ENCODE data around the gene CLSTN3.

Gene CLSTN3

GRCh38 chr12:7129872-7130691 is at the start of gene CLSTN3:
CLSTN3 (plus strand) TSS chr12:7130371; CDS start chr12:7130649, 278 bp downstream.
- H3K4me3 ChIP-seq (replicated peaks in 1 of 2; ENCODE audit: low read depth in 2 of 2, low read length in 2 of 2): peak within 1 kb of the TSS; percentile 67 to 75
- no peak for TF ChIP-seq CTCF (IDR thresholded peaks at IDR 0.05; ENCODE audit: low read depth, low read length)
- DNase-seq (ENCODE audit: low read depth in 2 of 2): peak; percentile 66 to 91

- no peak overlapping the region for H3K4me3 ChIP-seq (replicated peaks in 1 of 2; ENCODE audit: low read depth in 2 of 2, low read length in 2 of 2)
- no peak for DNase-seq (ENCODE audit: low read depth in 2 of 2)
- TF ChIP-seq CTCF (IDR thresholded peaks at IDR 0.05; ENCODE audit: low read depth, low read length): no peak
Observed at GRCh38 chr12:7081037-7081436, 49.1 kb upstream of the CLSTN3 start.

- no peak overlapping the region for H3K4me3 ChIP-seq (replicated peaks in 1 of 2; ENCODE audit: low read depth in 2 of 2, low read length in 2 of 2)
- no peak for DNase-seq (ENCODE audit: low read depth in 2 of 2)
- no peak for TF ChIP-seq CTCF (IDR thresholded peaks at IDR 0.05; ENCODE audit: low read depth, low read length)
Observed at GRCh38 chr12:7083125-7083524, 47.0 kb upstream of the CLSTN3 start.

- no peak for TF ChIP-seq CTCF (IDR thresholded peaks at IDR 0.05; ENCODE audit: low read depth, low read length)
- DNase-seq (ENCODE audit: low read depth in 2 of 2): no peak
- no peak overlapping the region for H3K4me3 ChIP-seq (replicated peaks in 1 of 2; ENCODE audit: low read depth in 2 of 2, low read length in 2 of 2)
Observed at GRCh38 chr12:7089196-7089871, 40.8 kb upstream of the CLSTN3 start.

- TF ChIP-seq CTCF (IDR thresholded peaks at IDR 0.05; ENCODE audit: low read depth, low read length): no peak
- peak in 1 of 2 donors; percentile 22 for DNase-seq (ENCODE audit: low read depth in 2 of 2)
- peak overlapping the region in 1 of 2 donors; percentile 66 for H3K4me3 ChIP-seq (replicated peaks in 1 of 2; ENCODE audit: low read depth in 2 of 2, low read length in 2 of 2)
Observed at GRCh38 chr12:7090222-7090998, 39.8 kb upstream of the CLSTN3 start.

GRCh38 chr12:7091171-7091570 is 39.0 kb upstream of the CLSTN3 start:
- peak overlapping the region; percentile 59 to 66 for H3K4me3 ChIP-seq (replicated peaks in 1 of 2; ENCODE audit: low read depth in 2 of 2, low read length in 2 of 2)
- no peak for TF ChIP-seq CTCF (IDR thresholded peaks at IDR 0.05; ENCODE audit: low read depth, low read length)
- DNase-seq (ENCODE audit: low read depth in 2 of 2): no peak

Data from cardiac fibroblast (primary cell).